Right lobe of liver (tissue), 4 donors: Measurements from ENCODE around the gene GJC3.

Experiments
- CTCF ChIP-seq, 4 donors: fragments of 200-600 bp in 3 of 4; fragments of 450-650 bp in 1 of 4; IDR thresholded peaks; one replicate each; pipeline versions ENCODE4 v1.5.1 to v1.8.0; 2016 to 2022; ENCODE audit warnings: antibody characterized with exemption in 4 of 4, mild to moderate bottlenecking in 2 of 4
- POLR2A ChIP-seq: fragments of 450-650 bp; IDR thresholded peaks from one replicate; pipeline ENCODE4 v1.6.1; 2017; ENCODE audit warnings: antibody characterized with exemption, mild to moderate bottlenecking
- donor health status: DM: no; HTN: no; CAD: no.
- donor health status: DM: no; HTN: no; CAD: no.
- donor health status: DM: no; HTN: yes; CAD: no.

- TF ChIP-seq POLR2A (no peak), CTCF (IDR thresholded peaks at IDR 0.05) (no peak)
These were observed 31.9 kb downstream of the GJC3 start for GRCh38 chr7:99897322-99898022.
